GM12878 (cell line): Measurements from ENCODE around the gene ARF3. TPM values are rescaled to one million over a fixed set of nuclear protein-coding genes. Genes with fewer than 3 reads are reported as not detected.

Experiments used
- ATAC-seq: fragments of 200-7000 bp; cut with Tn5 transposase; 3 replicates; pipeline ENCODE4 v1.9.1; 2020; ENCODE audit warnings: mild to moderate bottlenecking, moderate library complexity
- BruUV-seq: library from RNA; stranded (reverse); fragments of 400-500 nt; replicated peaks from 2 replicates; lab custom pipeline; 2021; lab: Mats Ljungman, UMichigan
- CTCF ChIA-PET: fragments of 300-600 bp; sonication (Branson Sonifier 250); formaldehyde crosslinking; extraction: SDS; loops from one replicate; lab custom pipeline; 2021; ENCODE audit warnings: inconsistent platforms; lab: Yijun Ruan, JAX
- POLR2A ChIA-PET: fragments of 350-600 bp; formaldehyde crosslinking; extraction: SDS; loops from one replicate; lab custom pipeline; 2021; ENCODE audit warnings: inconsistent platforms; lab: Charles Lee
- RAD21 ChIA-PET: fragments of 300-600 bp; sonication (Branson Sonifier 250); formaldehyde crosslinking; loops from one replicate; lab custom pipeline; 2023; ENCODE audit warnings: antibody characterized with exemption; ENCODE audit not compliant: unreplicated experiment; lab: Charles Lee
- SMC1A ChIA-PET: fragments of 300-600 bp; sonication (Branson Sonifier 250); formaldehyde crosslinking; loops from one replicate; lab custom pipeline; 2023; ENCODE audit not compliant: unreplicated experiment, uncharacterized antibody; lab: Charles Lee
- DNase-seq: peaks from one replicate; pipeline ENCODE4 v3.0.0-alpha.2; 2011; ENCODE audit warnings: low read depth, low spot score
- FAIRE-seq: peaks from 3 replicates; lab custom pipeline; 2011; peaks lifted over from hg19 to GRCh38; lab: Jason Lieb, UNC
- H2AFZ ChIP-seq: 2 replicates; pipeline ENCODE4 v1.6.0; 2011; ENCODE audit warnings: low read depth, low read length, control low read depth; ENCODE audit not compliant: control insufficient read depth
- H3K27ac ChIP-seq: 2 replicates; pipeline ENCODE4 v1.5.1; 2011; ENCODE audit warnings: control low read depth; ENCODE audit not compliant: control insufficient read depth, insufficient read depth
- H3K27me3 ChIP-seq, 2 experiments: replicated peaks in 1 of 2; 2 replicates each; pipeline versions ENCODE4 v1.6.0 to v1.6.1; 2011; ENCODE audit warnings: low read length in 1 of 2; ENCODE audit not compliant: control insufficient read depth in 2 of 2, insufficient read depth in 2 of 2
- H3K36me3 ChIP-seq, 2 experiments: 2 replicates each; pipeline ENCODE4 v1.5.1; 2011; ENCODE audit warnings: low read length in 1 of 2; ENCODE audit not compliant: control insufficient read depth in 2 of 2, insufficient read depth in 2 of 2
- H3K4me1 ChIP-seq: 2 replicates; pipeline ENCODE4 v1.6.1; 2011; ENCODE audit warnings: mild to moderate bottlenecking, low read length, moderate library complexity, mixed read lengths; ENCODE audit not compliant: control insufficient read depth, insufficient read depth
- H3K4me2 ChIP-seq: 2 replicates; pipeline ENCODE4 v1.6.0; 2011; ENCODE audit warnings: control low read depth; ENCODE audit not compliant: control insufficient read depth, insufficient read depth
- H3K4me3 ChIP-seq: fragments of 200-600 bp; sonication (generic); 2 replicates; pipeline ENCODE4 v1.5.1; 2016
- H3K79me2 ChIP-seq: 2 replicates; pipeline ENCODE4 v1.6.0; 2011; ENCODE audit warnings: low read length; ENCODE audit not compliant: control insufficient read depth, insufficient read depth
- H3K9ac ChIP-seq: 2 replicates; pipeline ENCODE4 v1.8.0; 2011; ENCODE audit warnings: low read length, control low read depth, mixed read lengths; ENCODE audit not compliant: control insufficient read depth, insufficient read depth
- H3K9me3 ChIP-seq: replicated peaks from 3 replicates; pipeline ENCODE4 v1.5.1; 2011; ENCODE audit warnings: mild to moderate bottlenecking, low read length; ENCODE audit not compliant: control insufficient read depth, insufficient read depth
- H4K20me1 ChIP-seq: 2 replicates; pipeline ENCODE4 v1.6.0; 2011; ENCODE audit not compliant: control insufficient read depth, insufficient read depth
- CREM ChIP-seq: IDR thresholded peaks from 2 replicates; pipeline ENCODE4 v1.6.1; 2014; ENCODE audit warnings: antibody characterized with exemption, low read depth
- ETV6 ChIP-seq, 2 experiments: fragments of 450-650 bp in 1 of 2; IDR thresholded peaks in 1 of 2; conservative IDR thresholded peaks in 1 of 2; 2 replicates each; pipeline ENCODE4 v1.6.1; 2014; ENCODE audit warnings: antibody characterized with exemption in 1 of 2, borderline replicate concordance in 1 of 2, low read depth in 1 of 2, mild to moderate bottlenecking in 1 of 2, moderate library complexity in 1 of 2
- HDAC6 ChIP-seq: fragments of 200-600 bp; sonication (generic); IDR thresholded peaks from one replicate; pipeline ENCODE4 v1.8.0; 2017; ENCODE audit warnings: antibody characterized with exemption; ENCODE audit not compliant: unreplicated experiment
- KDM1A ChIP-seq: fragments of 200-600 bp; sonication (generic); IDR thresholded peaks from 2 replicates; pipeline ENCODE4 v1.6.1; 2016; ENCODE audit warnings: borderline replicate concordance
- MTA3 ChIP-seq: IDR thresholded peaks from 2 replicates; pipeline ENCODE4 v1.6.1; 2012; ENCODE audit warnings: low read length, inconsistent platforms, borderline replicate concordance
- RBBP5 ChIP-seq: fragments of 200-600 bp; sonication (generic); conservative IDR thresholded peaks from 2 replicates; pipeline ENCODE4 v1.6.1; 2016
- SIX5 ChIP-seq: IDR thresholded peaks from 2 replicates; pipeline ENCODE4 v1.6.1; 2011; ENCODE audit warnings: mild to moderate bottlenecking, low read depth, low read length, moderate library complexity; ENCODE audit not compliant: severe bottlenecking
- STAT3 ChIP-seq: IDR thresholded peaks from 2 replicates; pipeline ENCODE4 v1.6.1; 2011; ENCODE audit warnings: low read depth, low read length, improper control_type of control experiment
- TAF1 ChIP-seq: IDR thresholded peaks from 2 replicates; pipeline ENCODE4 v1.6.1; 2011; ENCODE audit warnings: mild to moderate bottlenecking, low read depth, low read length, borderline replicate concordance
- WGBS: methylation state at CpG from one replicate; pipeline ENCODE4 v1.1.6; 2016; ENCODE audit warnings: low lambda C conversion rate; ENCODE audit not compliant: insufficient replicate concordance, insufficient coverage; ENCODE audit errors: missing lambda C conversion rate; 5-methylcytosine and 5-hydroxymethylcytosine counted together
- in situ Hi-C: fragments of 300-500 bp; cut with MboI; formaldehyde crosslinking; loops from 9 replicates; pipeline ENCODE4 v1.14.3; 2018; ENCODE audit warnings: mixed read lengths
- intact Hi-C: fragments of 100-400 bp; cut with micrococcal nuclease; formaldehyde crosslinking; loops from one replicate; pipeline ENCODE4 v1.14.2; 2022; ENCODE audit not compliant: unreplicated experiment
- polyA plus RNA-seq, 11 experiments: library from polyadenylated mRNA; depleted of rRNA in 4 of 11; unstranded in 6 of 11; stranded (reverse) in 5 of 11; fragments of >200 nt; fragmentation: Nextera tagmentation in 4 of 11; fragmentation: Illumina TruSeq in 1 of 11; extraction: Ambion mirVana in 4 of 11; extraction: Trizol in 1 of 11; gene quantifications; 1 replicate in 1 of 11; 2 replicates in 10 of 11; pipeline versions ENCODE4 v1.2.1 to v1.2.3, GENCODE V29; 2011 to 2016; ENCODE audit warnings: inconsistent platforms in 2 of 11, missing spikeins in 2 of 11, low read depth in 1 of 11
- total RNA-seq, 4 experiments: library from RNA; depleted of rRNA in 3 of 4; stranded (reverse); fragments of >200 nt in 3 of 4; fragmentation: Illumina TruSeq in 1 of 4; extraction: Trizol in 1 of 4; gene quantifications; 2 replicates each; pipeline versions ENCODE4 v1.2.1 to v1.2.3, GENCODE V29; 2013 to 2021
- TF ChIP-seq, protein P1 (sequence below): fragments of 450-650 bp; formaldehyde crosslinking; IDR thresholded peaks from 2 replicates; pipeline ENCODE4 v1.5.0; 2022; ENCODE audit warnings: mild to moderate bottlenecking, missing genetic modification characterization
- TF ChIP-seq, protein P2 (sequence below): IDR thresholded peaks from 2 replicates; pipeline ENCODE4 v1.6.1; 2012; ENCODE audit warnings: low read depth, low read length, improper control_type of control experiment

The ARF3 gene
- total and polyA plus RNA-seq, 10 of the 15 experiments (the other 5 are each of a cell fraction or from before 2014, with no cell fraction given) = 8.7 to 263 (median 74.4) TPM

DNA sequence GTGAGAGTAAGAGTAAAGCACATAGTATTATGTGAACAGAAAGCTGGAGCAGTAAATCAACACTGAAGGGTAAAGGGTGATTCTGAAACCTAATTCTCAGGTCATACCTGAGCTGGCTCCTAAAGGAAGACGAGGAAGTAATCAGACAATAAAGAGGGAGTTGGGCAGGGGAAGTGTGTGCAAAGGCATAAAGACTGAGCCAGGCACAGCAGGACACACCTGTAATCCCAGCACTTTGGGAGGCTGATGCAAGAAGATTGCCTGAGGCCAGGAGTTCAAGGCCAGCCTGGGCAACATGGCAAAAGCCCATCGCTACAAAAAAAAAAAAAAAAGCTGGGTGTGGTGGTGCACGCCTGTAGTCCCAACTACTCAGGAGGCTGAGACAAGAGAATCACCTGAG lies 9.6 kb downstream of the ARF3 start:
- H3K4me2 ChIP-seq = peak overlapping the region; percentile 7; the same call in 1 of the 2 replicates
- 0 out of 2 replicates have a peak, but pooled peaks cover 3% of the 10 kb centered on the region for H4K20me1 ChIP-seq
- ATAC-seq = no peak
- peaks cover 26% of the 10 kb centered on the region for H3K79me2 ChIP-seq
- intact Hi-C loops (no loop called here), in situ Hi-C loops (no loop called here)
- SMC1A ChIA-PET = interaction anchor here (0.9 kb wide), 2 partner anchors 18 to 40 kb away, joined by 3 read pairs; no protein-coding TSS in a partner anchor
- POLR2A ChIA-PET = interaction anchor here (0.6 to 1.2 kb wide), 3 partner anchors 22 to 1392 kb away, joined by 3 to 5 read pairs (median 4); partner anchors contain the start of gene FKBP11
- RAD21 ChIA-PET = interaction anchor here (0.8 to 1.0 kb wide), 3 partner anchors 10 to 95 kb away, joined by 3 to 4 read pairs (median 3); partner anchors contain the start of gene ARF3
- 78% methylated on average over 2 of the region's 3 CpGs for WGBS
- H2AFZ ChIP-seq = no peak overlapping the region
- no peaks in the 10 kb centered on the region for H3K9me3 ChIP-seq
- H3K4me3 ChIP-seq = no peak overlapping the region
- CTCF ChIA-PET = interaction anchor here (1.1 to 6.0 kb wide), 4 partner anchors 12 to 95 kb away, joined by 3 to 24 read pairs (median 7); partner anchors contain the start of gene FKBP11
- no peak for TF ChIP-seq RBBP5
- TF ChIP-seq, protein P1, sequence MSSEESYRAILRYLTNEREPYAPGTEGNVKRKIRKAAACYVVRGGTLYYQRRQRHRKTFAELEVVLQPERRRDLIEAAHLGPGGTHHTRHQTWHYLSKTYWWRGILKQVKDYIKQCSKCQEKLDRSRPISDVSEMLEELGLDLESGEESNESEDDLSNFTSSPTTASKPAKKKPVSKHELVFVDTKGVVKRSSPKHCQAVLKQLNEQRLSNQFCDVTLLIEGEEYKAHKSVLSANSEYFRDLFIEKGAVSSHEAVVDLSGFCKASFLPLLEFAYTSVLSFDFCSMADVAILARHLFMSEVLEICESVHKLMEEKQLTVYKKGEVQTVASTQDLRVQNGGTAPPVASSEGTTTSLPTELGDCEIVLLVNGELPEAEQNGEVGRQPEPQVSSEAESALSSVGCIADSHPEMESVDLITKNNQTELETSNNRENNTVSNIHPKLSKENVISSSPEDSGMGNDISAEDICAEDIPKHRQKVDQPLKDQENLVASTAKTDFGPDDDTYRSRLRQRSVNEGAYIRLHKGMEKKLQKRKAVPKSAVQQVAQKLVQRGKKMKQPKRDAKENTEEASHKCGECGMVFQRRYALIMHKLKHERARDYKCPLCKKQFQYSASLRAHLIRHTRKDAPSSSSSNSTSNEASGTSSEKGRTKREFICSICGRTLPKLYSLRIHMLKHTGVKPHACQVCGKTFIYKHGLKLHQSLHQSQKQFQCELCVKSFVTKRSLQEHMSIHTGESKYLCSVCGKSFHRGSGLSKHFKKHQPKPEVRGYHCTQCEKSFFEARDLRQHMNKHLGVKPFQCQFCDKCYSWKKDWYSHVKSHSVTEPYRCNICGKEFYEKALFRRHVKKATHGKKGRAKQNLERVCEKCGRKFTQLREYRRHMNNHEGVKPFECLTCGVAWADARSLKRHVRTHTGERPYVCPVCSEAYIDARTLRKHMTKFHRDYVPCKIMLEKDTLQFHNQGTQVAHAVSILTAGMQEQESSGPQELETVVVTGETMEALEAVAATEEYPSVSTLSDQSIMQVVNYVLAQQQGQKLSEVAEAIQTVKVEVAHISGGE (CRISPR knock-in tag) = no peak
- no peak for TF ChIP-seq TAF1
- TF ChIP-seq ETV6 (conservative IDR thresholded peaks at IDR 0.05 in 1 of 2, IDR thresholded peaks at IDR 0.05 in 1 of 2; ENCODE audit: borderline replicate concordance in 1 of 2, low read depth in 1 of 2) = no peak
- TF ChIP-seq KDM1A = no peak
- no peak for TF ChIP-seq MTA3
- no peak for TF ChIP-seq CREM
- TF ChIP-seq, protein P2, sequence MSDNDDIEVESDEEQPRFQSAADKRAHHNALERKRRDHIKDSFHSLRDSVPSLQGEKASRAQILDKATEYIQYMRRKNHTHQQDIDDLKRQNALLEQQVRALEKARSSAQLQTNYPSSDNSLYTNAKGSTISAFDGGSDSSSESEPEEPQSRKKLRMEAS = no peak
- TF ChIP-seq HDAC6 = no peak
- no peak for TF ChIP-seq STAT3
- TF ChIP-seq SIX5 = no peak
- BruUV-seq = no TSS peak
- DNase-seq = no peak
- H3K27ac ChIP-seq = no peak overlapping the region
- H3K27me3 ChIP-seq = no peaks in the 10 kb centered on the region
- FAIRE-seq = no peak
- no peaks in the 10 kb centered on the region; the same call in 1 of the 2 replicates for H3K4me1 ChIP-seq
- peaks cover 2 to 11% of the 10 kb centered on the region in 2 experiments for H3K36me3 ChIP-seq
- H3K9ac ChIP-seq = no peak overlapping the region
